Sigmoid colon (tissue), 7 donors: ENCODE data around the gene AGBL5. TPM values are rescaled to one million over a fixed set of nuclear protein-coding genes. Genes with fewer than 3 reads are reported as not detected.

Experiments
- DNase-seq: peaks from one replicate; pipeline ENCODE4 v3.0.0-alpha.2; 2019
- H3K27ac ChIP-seq, 4 donors: fragments of 200-600 bp; sonication (generic); one replicate each; pipeline ENCODE4 v1.5.1; 2016 to 2019; ENCODE audit warnings: mild to moderate bottlenecking in 1 of 4
- H3K27me3 ChIP-seq, 3 donors: fragments of 200-600 bp; sonication (generic); one replicate each; pipeline ENCODE4 v1.5.1; 2019; ENCODE audit warnings: mild to moderate bottlenecking in 1 of 3
- H3K36me3 ChIP-seq, 4 donors: fragments of 200-600 bp; sonication (generic); one replicate each; pipeline ENCODE4 v1.5.1; 2016 to 2019
- H3K4me1 ChIP-seq, 4 donors: fragments of 200-600 bp; sonication (generic); one replicate each; pipeline ENCODE4 v1.5.1; 2017 to 2019
- H3K4me3 ChIP-seq, 4 donors: fragments of 200-600 bp; sonication (generic); one replicate each; pipeline ENCODE4 v1.5.1; 2017 to 2019; ENCODE audit warnings: mild to moderate bottlenecking in 2 of 4, moderate library complexity in 1 of 4
- H3K9me3 ChIP-seq, 4 donors: fragments of 200-600 bp in 3 of 4; sonication (generic) in 3 of 4; one replicate each; pipeline versions ENCODE4 v1.5.1 to v1.6.1; 2013 to 2019
- EP300 ChIP-seq, 4 donors: sonication (generic); formaldehyde crosslinking; IDR thresholded peaks; one replicate each; pipeline ENCODE4 v1.6.1; 2017; ENCODE audit warnings: antibody characterized with exemption in 4 of 4
- POLR2A ChIP-seq, 2 donors: fragments of 450-650 bp; IDR thresholded peaks; one replicate each; pipeline ENCODE4 v1.6.1; 2016; ENCODE audit warnings: antibody characterized with exemption in 2 of 2, mild to moderate bottlenecking in 2 of 2, moderate library complexity in 2 of 2
- POLR2AphosphoS5 ChIP-seq, 4 donors: sonication (generic); formaldehyde crosslinking; IDR thresholded peaks; one replicate each; pipeline ENCODE4 v1.6.1; 2017; ENCODE audit warnings: antibody characterized with exemption in 4 of 4
- WGBS, 2 donors: extraction: QIAGEN DNeasy Blood & Tissue Kit; methylation state at CpG; one replicate each; pipeline ENCODE4 v1.1.7; 2013; 5-methylcytosine and 5-hydroxymethylcytosine counted together
- intact Hi-C: fragments of 100-400 bp; cut with DNase I; formaldehyde crosslinking; loops from one replicate; pipeline ENCODE4 v1.15.1; 2023
- polyA plus RNA-seq, 3 donors: library from polyadenylated mRNA; stranded (reverse); fragments of 200-250 nt; gene quantifications; one replicate each; pipeline ENCODE4 v1.2.3, GENCODE V29; 2013
- total RNA-seq, 4 donors: library from RNA; depleted of rRNA; stranded (reverse); fragments of >200 nt; gene quantifications; one replicate each; pipeline ENCODE4 v1.1.0, GENCODE V29; 2016
- TF ChIP-seq, protein P1 (sequence below), 4 experiments: fragments of 450-650 bp in 3 of 4; fragments of 200-600 bp in 1 of 4; IDR thresholded peaks; one replicate each; pipeline ENCODE4 v1.5.1; 2016 to 2019; ENCODE audit warnings: antibody characterized with exemption in 4 of 4, mild to moderate bottlenecking in 3 of 4, moderate library complexity in 2 of 4
- donor health status: healthy with polysubstance abuse.
- donor health status: Bipolar disorder and iron deficiency.
- donor health status: healthy.

AGBL5 gene
- total and polyA plus RNA-seq, 7 donors, result 12.4 to 23.3 (median 16.8) TPM

- H3K36me3 ChIP-seq, result peaks cover 12 to 72% (median 23%) of the 10 kb centered on the region in 4 donors
- no peak overlapping the region for H3K27ac ChIP-seq
- intact Hi-C loops, result no loop called here
- H3K9me3 ChIP-seq, result no peaks in the 10 kb centered on the region
- 88% methylated on average over 15 of the region's 15 CpGs for WGBS, 2 donors
- H3K4me1 ChIP-seq, result peaks cover 0 to 9% (median 2%) of the 10 kb centered on the region in 4 donors
- no peaks in the 10 kb centered on the region for H3K27me3 ChIP-seq
- TF ChIP-seq EP300 (IDR thresholded peaks at IDR 0.05) (no peak), POLR2A (IDR thresholded peaks at IDR 0.05) (no peak), POLR2AphosphoS5 (IDR thresholded peaks at IDR 0.05) (no peak)
- TF ChIP-seq, protein P1, sequence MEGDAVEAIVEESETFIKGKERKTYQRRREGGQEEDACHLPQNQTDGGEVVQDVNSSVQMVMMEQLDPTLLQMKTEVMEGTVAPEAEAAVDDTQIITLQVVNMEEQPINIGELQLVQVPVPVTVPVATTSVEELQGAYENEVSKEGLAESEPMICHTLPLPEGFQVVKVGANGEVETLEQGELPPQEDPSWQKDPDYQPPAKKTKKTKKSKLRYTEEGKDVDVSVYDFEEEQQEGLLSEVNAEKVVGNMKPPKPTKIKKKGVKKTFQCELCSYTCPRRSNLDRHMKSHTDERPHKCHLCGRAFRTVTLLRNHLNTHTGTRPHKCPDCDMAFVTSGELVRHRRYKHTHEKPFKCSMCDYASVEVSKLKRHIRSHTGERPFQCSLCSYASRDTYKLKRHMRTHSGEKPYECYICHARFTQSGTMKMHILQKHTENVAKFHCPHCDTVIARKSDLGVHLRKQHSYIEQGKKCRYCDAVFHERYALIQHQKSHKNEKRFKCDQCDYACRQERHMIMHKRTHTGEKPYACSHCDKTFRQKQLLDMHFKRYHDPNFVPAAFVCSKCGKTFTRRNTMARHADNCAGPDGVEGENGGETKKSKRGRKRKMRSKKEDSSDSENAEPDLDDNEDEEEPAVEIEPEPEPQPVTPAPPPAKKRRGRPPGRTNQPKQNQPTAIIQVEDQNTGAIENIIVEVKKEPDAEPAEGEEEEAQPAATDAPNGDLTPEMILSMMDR (IDR thresholded peaks at IDR 0.05), result no peak
- DNase-seq, result peak; percentile 52
- H3K4me3 ChIP-seq, result no peak overlapping the region
Measured at GRCh38 chr2:27059141-27059820, 7.8 kb downstream of the AGBL5 start.

DNA sequence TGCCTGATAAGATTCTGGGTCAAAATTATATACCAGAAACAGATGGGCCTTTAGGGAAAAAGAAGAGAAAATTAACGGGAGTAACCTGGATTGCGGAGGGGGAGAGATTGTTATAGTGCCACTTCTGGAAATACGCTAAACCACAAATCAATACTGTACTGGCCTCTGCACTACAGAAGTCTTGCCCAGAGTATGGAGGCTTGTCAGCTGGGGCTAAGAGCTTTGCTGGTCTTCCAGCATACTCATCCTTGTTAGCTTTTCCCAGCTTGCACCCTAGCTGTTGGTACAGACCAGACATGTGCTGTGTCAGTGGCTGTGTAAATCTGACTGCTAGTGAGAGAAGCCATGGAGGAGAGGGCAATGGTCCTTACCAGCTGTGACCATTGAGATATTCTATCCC lies 8.9 kb downstream of the AGBL5 start:
- intact Hi-C loops, result no loop called here
- WGBS, 2 donors, result 95 to 98% methylated on average over 3 of the region's 3 CpGs
- H3K36me3 ChIP-seq, result peaks cover 6 to 69% (median 14%) of the 10 kb centered on the region in 4 donors

DNA sequence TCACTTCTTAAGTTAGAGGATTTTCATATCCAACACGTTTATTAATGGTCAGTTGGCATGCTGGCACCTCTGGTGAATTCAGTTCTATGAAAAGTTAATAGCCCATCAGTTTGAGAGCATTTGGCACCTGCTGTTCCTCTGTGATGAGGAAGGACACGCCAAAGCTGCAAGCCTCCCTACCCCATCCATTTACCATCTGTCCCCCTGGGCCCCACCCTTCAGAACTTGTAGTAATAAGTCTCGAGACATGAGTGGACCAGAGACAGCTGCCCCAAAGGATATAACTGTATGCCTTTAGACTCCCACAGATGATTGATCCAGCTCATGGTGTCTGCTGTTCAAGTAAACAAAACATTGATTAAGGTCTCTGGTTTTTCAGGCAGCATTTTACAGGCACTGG lies 13.7 kb downstream of the AGBL5 start:
- Histone ChIP-seq H3K27ac (no peak overlapping the region), H3K9me3 (no peaks in the 10 kb centered on the region), H3K36me3 (peaks cover 0 to 52% (median 5%) of the 10 kb centered on the region in 4 donors), H3K4me3 (no peak overlapping the region), H3K4me1 (peaks cover 0 to 34% (median 23%) of the 10 kb centered on the region in 4 donors), H3K27me3 (no peaks in the 10 kb centered on the region)
- intact Hi-C loops, result no loop called here
- 54 to 81% methylated on average over 3 of the region's 3 CpGs for WGBS, 2 donors
- no peak for DNase-seq
- TF ChIP-seq POLR2AphosphoS5 (IDR thresholded peaks at IDR 0.05), result no peak
- TF ChIP-seq, protein P1 (IDR thresholded peaks at IDR 0.05), result no peak
- no peak for TF ChIP-seq EP300 (IDR thresholded peaks at IDR 0.05)
- no peak for TF ChIP-seq POLR2A (IDR thresholded peaks at IDR 0.05)

More for the DNA sequence above, 8.9 kb downstream of the AGBL5 start:
- Histone ChIP-seq H3K4me1 (peaks cover 0 to 9% (median 2%) of the 10 kb centered on the region in 4 donors), H3K4me3 (no peak overlapping the region), H3K27me3 (no peaks in the 10 kb centered on the region), H3K9me3 (no peaks in the 10 kb centered on the region), H3K27ac (no peak overlapping the region)
- TF ChIP-seq, protein P1 (IDR thresholded peaks at IDR 0.05), result no peak
- TF ChIP-seq POLR2A (IDR thresholded peaks at IDR 0.05), result no peak
- TF ChIP-seq POLR2AphosphoS5 (IDR thresholded peaks at IDR 0.05), result no peak
- no peak for TF ChIP-seq EP300 (IDR thresholded peaks at IDR 0.05)
- DNase-seq, result peak; percentile 35

DNA sequence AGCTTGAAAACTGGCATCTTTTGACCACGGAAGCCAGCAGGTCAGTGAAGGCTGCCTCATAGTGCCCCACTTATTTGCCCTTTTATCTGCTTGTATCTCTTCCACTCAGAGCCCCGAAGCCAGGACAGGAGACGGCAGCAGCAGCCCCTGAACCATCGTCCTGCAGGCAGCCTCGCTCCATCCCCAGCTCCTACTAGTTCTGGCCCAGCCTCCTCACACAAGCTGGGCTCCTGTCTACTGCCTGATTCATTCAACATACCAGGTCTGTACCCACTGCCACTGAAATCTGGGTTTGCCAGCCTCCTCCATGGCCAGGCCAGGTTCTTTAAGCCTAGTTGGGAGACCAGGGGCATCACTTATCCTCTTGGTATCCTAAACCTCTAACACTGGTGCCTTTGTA lies 15.9 kb downstream of the AGBL5 start:
- no peak overlapping the region for H3K27ac ChIP-seq
- H3K27me3 ChIP-seq, result no peaks in the 10 kb centered on the region
- DNase-seq, result peak; percentile 46
- H3K36me3 ChIP-seq, result peaks cover 0 to 43% (median 5%) of the 10 kb centered on the region in 4 donors
- intact Hi-C loops, result no loop called here
- WGBS, 2 donors, result 91 to 93% methylated on average over 5 of the region's 5 CpGs
- TF ChIP-seq POLR2A (IDR thresholded peaks at IDR 0.05), result no peak
- TF ChIP-seq POLR2AphosphoS5 (IDR thresholded peaks at IDR 0.05), result no peak
- no peak for TF ChIP-seq EP300 (IDR thresholded peaks at IDR 0.05)
- TF ChIP-seq, protein P1 (IDR thresholded peaks at IDR 0.05), result no peak
- H3K4me3 ChIP-seq, result no peak overlapping the region
- H3K4me1 ChIP-seq, result peaks cover 0 to 42% (median 33%) of the 10 kb centered on the region in 4 donors
- H3K9me3 ChIP-seq, result no peaks in the 10 kb centered on the region
